Measurements from ENCODE around the gene TNKS1BP1. TPM values are rescaled to one million over a fixed set of nuclear protein-coding genes. Genes with fewer than 3 reads are reported as not detected.

Gene TNKS1BP1
- total and polyA plus RNA-seq, 2 of the 8 experiments (the other 6 are each of a cell fraction or from before 2014, with no cell fraction given), result 50.0 to 122 TPM

DNA sequence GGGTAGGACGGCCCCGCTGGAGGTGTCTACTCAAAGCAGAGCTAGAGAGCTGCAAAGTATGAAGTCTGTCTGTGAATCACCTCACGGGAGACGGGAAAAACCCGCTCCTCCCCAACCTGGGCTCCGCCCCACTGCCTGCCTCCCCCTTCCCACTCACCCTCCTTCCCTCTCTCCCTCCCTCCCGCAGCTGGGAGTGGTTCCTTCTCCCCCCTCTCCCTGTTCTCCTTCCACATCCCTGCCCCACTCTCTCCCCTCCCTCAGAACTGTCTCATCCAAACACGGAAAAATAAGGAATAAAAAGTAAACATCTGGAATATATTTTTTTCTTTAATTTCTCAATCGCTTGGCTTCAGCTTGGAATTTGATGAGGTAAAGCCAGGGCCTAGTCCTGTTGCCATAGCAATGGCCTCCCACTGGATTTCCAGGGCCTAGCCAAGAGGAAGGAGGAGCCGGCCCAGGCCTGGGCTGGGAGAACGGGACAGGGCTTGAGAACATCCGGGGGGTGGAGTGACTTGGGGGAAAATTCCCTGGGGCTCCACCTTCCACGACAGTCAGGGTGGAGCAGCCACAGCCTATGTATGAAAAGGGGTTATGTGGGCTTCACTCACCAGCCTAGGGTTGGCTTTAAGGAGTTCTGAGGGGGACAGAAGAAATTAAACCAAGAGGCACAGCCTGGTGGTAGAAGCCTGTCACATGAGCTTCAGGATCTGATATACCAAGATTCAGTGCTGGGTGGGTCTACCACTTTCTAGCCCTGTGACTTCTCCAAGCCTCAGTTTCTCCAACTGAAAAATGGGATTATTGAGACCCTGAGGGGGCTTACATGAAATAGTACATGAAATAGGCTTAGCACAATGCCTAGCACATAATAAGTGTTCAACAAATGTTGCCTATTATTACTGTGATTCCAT lies 2.2 kb downstream of the TNKS1BP1 start:
- CTCF ChIA-PET (ENCODE audit: partially characterized antibody), result interaction anchor here (0.8 to 2.6 kb wide), 8 partner anchors 11 to 133 kb away, joined by 3 to 15 read pairs (median 4); no protein-coding TSS in a partner anchor
- POLR2A ChIA-PET (ENCODE audit: partially characterized antibody), result interaction anchor here (0.9 to 45.7 kb wide), 9 partner anchors 2 to 215 kb away, joined by 3 to 1279 read pairs (median 4); partner anchors contain the start of genes P2RX3, SSRP1 and TNKS1BP1
- 35% methylated on average over 7 of the region's 13 CpGs; no CpG with 5 or more reads in 1 of the 2 experiments for WGBS, 2 experiments (ENCODE audit: extremely low coverage in 1 of 2, insufficient coverage in 1 of 2, insufficient read length in 1 of 2, insufficient replicate concordance in 2 of 2, low coverage in 1 of 2, low lambda C conversion rate in 2 of 2, missing lambda C conversion rate in 1 of 2)
- DNase-seq (ENCODE audit: low read depth in 1 of 2, low spot score in 2 of 2), result peak in 1 of 2 experiments; percentile 62
- no peak overlapping the region for H3K4ac ChIP-seq (replicated peaks; ENCODE audit: insufficient read length, low read depth, low read length)
- H3K4me3 ChIP-seq (ENCODE audit: extremely low read depth in 1 of 4, insufficient read depth in 2 of 4, low read depth in 3 of 4, low read length in 4 of 4), result peak overlapping the region in 3 of 4 experiments; percentile 85 to 90 (median 90); a peak in 4 of 8 replicates
- peaks cover 21% of the 10 kb centered on the region for H3K79me1 ChIP-seq (ENCODE audit: low read depth, low read length)
- H3K79me2 ChIP-seq (ENCODE audit: control insufficient read depth in 1 of 2, insufficient read depth in 2 of 2, low read length in 2 of 2), result peaks cover 8 to 43% of the 10 kb centered on the region in 2 experiments
- H3K4me1 ChIP-seq (replicated peaks in 1 of 4; ENCODE audit: control insufficient read depth in 3 of 4, insufficient read depth in 4 of 4, low read length in 3 of 4), result peaks cover 0 to 24% (median 21%) of the 10 kb centered on the region in 4 experiments; a peak in 6 of 7 replicates
- peaks cover 17% of the 10 kb centered on the region for H3K23me2 ChIP-seq (ENCODE audit: low read depth, low read length)
- H3K14ac ChIP-seq (ENCODE audit: insufficient read length), result no peak overlapping the region
- no peak overlapping the region for H2BK20ac ChIP-seq (ENCODE audit: low read length)
- no peak overlapping the region for H4K8ac ChIP-seq (ENCODE audit: extremely low read depth, insufficient read depth, low read length)
- FAIRE-seq, result no peak
- peaks cover 14 to 52% (median 38%) of the 10 kb centered on the region in 4 experiments for H3K36me3 ChIP-seq (ENCODE audit: control insufficient read depth in 2 of 4, insufficient read depth in 4 of 4, low read length in 3 of 4)
- no peak overlapping the region for H2BK12ac ChIP-seq (ENCODE audit: low read depth, low read length)
- peak overlapping the region in 1 of 4 experiments; percentile 8; a peak in 2 of 7 replicates for H3K9ac ChIP-seq (replicated peaks in 1 of 4; ENCODE audit: extremely low read depth in 1 of 4, low read depth in 3 of 4, low read length in 3 of 4)
- H3K9me3 ChIP-seq (ENCODE audit: insufficient read depth in 2 of 2, low read depth in 1 of 2, low read length in 1 of 2), result no peaks in the 10 kb centered on the region
- H3K4me2 ChIP-seq (ENCODE audit: insufficient read depth in 1 of 2, low read depth in 2 of 2, low read length in 2 of 2), result peak overlapping the region; percentile 74 to 78
- no peak overlapping the region for H3K56ac ChIP-seq (replicated peaks; ENCODE audit: insufficient read length, low read depth, low read length)
- H3K23ac ChIP-seq (ENCODE audit: insufficient read length), result no peak overlapping the region
- no peak overlapping the region for H2BK15ac ChIP-seq (ENCODE audit: low read length)
- H4K20me1 ChIP-seq (replicated peaks in 1 of 2; ENCODE audit: control insufficient read depth in 1 of 2, insufficient read depth in 2 of 2, low read length in 2 of 2), result peaks cover 3 to 8% of the 10 kb centered on the region in 2 experiments
- H2AFZ ChIP-seq (ENCODE audit: low read length), result no peak overlapping the region
- H3K18ac ChIP-seq (ENCODE audit: extremely low read depth, low read length), result peak overlapping the region; percentile 62; the same call in 1 of the 2 replicates
- H4K5ac ChIP-seq (ENCODE audit: insufficient read length, low read depth, low read length), result no peak overlapping the region
- H2AK5ac ChIP-seq (ENCODE audit: low read depth, low read length), result 0 out of 2 replicates have a peak overlapping the region, but pooled peaks have one; percentile 25
- H2BK5ac ChIP-seq (ENCODE audit: low read depth, low read length), result peak overlapping the region; percentile 52; the same call in 1 of the 2 replicates
- H3K27ac ChIP-seq (ENCODE audit: low read depth, low read length), result no peak overlapping the region
- no peak overlapping the region for H4K91ac ChIP-seq (replicated peaks; ENCODE audit: insufficient read length, low read length)
- no peak overlapping the region for H2BK120ac ChIP-seq (replicated peaks; ENCODE audit: low read depth, low read length)
- H3K27me3 ChIP-seq (replicated peaks in 1 of 4; ENCODE audit: control insufficient read depth in 3 of 4, extremely low read depth in 1 of 4, insufficient read depth in 3 of 4, low read length in 3 of 4), result no peaks in the 10 kb centered on the region
- TF ChIP-seq, protein P1, sequence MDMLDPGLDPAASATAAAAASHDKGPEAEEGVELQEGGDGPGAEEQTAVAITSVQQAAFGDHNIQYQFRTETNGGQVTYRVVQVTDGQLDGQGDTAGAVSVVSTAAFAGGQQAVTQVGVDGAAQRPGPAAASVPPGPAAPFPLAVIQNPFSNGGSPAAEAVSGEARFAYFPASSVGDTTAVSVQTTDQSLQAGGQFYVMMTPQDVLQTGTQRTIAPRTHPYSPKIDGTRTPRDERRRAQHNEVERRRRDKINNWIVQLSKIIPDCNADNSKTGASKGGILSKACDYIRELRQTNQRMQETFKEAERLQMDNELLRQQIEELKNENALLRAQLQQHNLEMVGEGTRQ (IDR thresholded peaks at IDR 0.05; ENCODE audit: low read length), result no peak
- no peak for TF ChIP-seq CBX8 (IDR thresholded peaks at IDR 0.05; ENCODE audit: borderline replicate concordance, low read depth, low read length)
- no peak for TF ChIP-seq RBBP5 (IDR thresholded peaks at IDR 0.05; ENCODE audit: borderline replicate concordance, low read depth, low read length)
- 0 out of 4 replicates have a peak, but pooled peaks of 1 of the 2 experiments have one; percentile 43 for TF ChIP-seq SIN3A (conservative IDR thresholded peaks at IDR 0.05 in 1 of 2, IDR thresholded peaks at IDR 0.05 in 1 of 2; ENCODE audit: low read depth in 1 of 2, low read length in 2 of 2)
- TF ChIP-seq CREB1 (IDR thresholded peaks at IDR 0.05), result 0 out of 2 replicates have a peak, but pooled peaks have one; percentile 14
- TF ChIP-seq JUND (IDR thresholded peaks at IDR 0.05; ENCODE audit: low read length), result no peak
- no peak for TF ChIP-seq NANOG (IDR thresholded peaks at IDR 0.05; ENCODE audit: insufficient read depth, low read depth, low read length, poor library complexity, severe bottlenecking)
- no peak for TF ChIP-seq CBX5 (IDR thresholded peaks at IDR 0.05; ENCODE audit: low read depth, low read length)
- no peak for TF ChIP-seq FOSL1 (IDR thresholded peaks at IDR 0.05; ENCODE audit: insufficient read depth, low read depth, low read length)
